ENCODE data around the gene ELANE.

ELANE gene

DNA sequence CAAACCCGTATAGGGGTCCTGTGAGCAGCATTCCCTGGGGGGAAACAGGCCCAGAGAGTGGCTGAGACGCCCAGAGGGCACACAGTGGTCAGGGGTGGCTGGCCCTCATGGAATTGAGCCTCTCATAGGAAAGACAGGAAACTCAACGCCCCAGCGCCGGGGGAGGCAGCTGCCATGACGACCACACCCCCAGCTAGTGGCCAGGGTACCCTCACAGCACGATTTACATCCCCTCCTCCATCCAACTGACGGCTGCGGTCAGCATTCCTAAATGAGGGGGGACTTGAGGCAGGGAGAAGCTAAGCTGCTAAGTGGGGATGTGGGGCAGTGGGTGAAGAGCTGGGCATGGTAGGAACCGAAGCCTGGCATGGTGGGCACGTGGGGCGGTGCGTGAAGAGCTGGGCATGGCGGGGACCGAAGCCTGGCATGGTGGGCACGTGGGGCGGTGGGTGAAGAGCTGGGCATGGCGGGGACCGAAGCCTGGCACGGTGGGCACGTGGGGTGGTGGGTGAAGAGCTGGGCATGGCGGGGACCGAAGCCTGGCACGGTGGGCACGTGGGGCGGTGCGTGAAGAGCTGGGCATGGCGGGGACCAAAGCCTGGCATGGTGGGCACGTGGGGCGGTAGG is 30.9 kb downstream of the ELANE start:
- Histone ChIP-seq H2AFZ (ENCODE audit: insufficient read depth, low read length, poor library complexity) (no peak overlapping the region), H3K27me3 (ENCODE audit: insufficient read depth, low read length) (no peaks in the 10 kb centered on the region), H3K4me3 (ENCODE audit: low read depth, low read length) (no peak overlapping the region), H4K12ac (ENCODE audit: low read depth, low read length) (no peak overlapping the region), H4K91ac (ENCODE audit: low read depth, low read length) (no peak overlapping the region), H2BK5ac (ENCODE audit: low read depth, low read length, poor library complexity) (no peak overlapping the region), H3K27ac (ENCODE audit: low read depth, low read length) (no peak overlapping the region), H3K4me1 (ENCODE audit: control insufficient read depth in 1 of 2, insufficient read depth in 2 of 2, low read length in 2 of 2) (peaks cover 21 to 27% of the 10 kb centered on the region in 2 experiments), H3K4me2 (ENCODE audit: low read length) (no peak overlapping the region), H3K36me3 (ENCODE audit: control insufficient read depth in 1 of 2, insufficient read depth in 2 of 2, low read length in 2 of 2) (peaks cover 54 to 62% of the 10 kb centered on the region in 2 experiments), H3K79me2 (ENCODE audit: control insufficient read depth, insufficient read depth, low read length, poor library complexity) (peaks cover 2% of the 10 kb centered on the region), H2BK120ac (ENCODE audit: insufficient read depth, low read length, poor library complexity) (no peak overlapping the region), H3K4ac (ENCODE audit: low read depth, low read length) (no peak overlapping the region), H3K9me3 (ENCODE audit: insufficient read depth, low read depth, low read length) (peaks cover 15% of the 10 kb centered on the region), H3K14ac (ENCODE audit: low read length) (no peak overlapping the region), H3K18ac (ENCODE audit: low read length) (no peak overlapping the region), H3K23ac (ENCODE audit: low read length) (no peak overlapping the region), H2AK5ac (ENCODE audit: low read length) (no peak overlapping the region), H3K79me1 (ENCODE audit: low read length) (peaks cover 8% of the 10 kb centered on the region), H3K9ac (ENCODE audit: low read length) (no peak overlapping the region), H2BK12ac (ENCODE audit: low read length) (no peak overlapping the region), H4K8ac (ENCODE audit: low read depth, low read length) (no peak overlapping the region)
- peak; percentile 99 for DNase-seq
- no CpG with 5 or more reads among the region's 30 CpGs for WGBS (ENCODE audit: extremely low coverage, insufficient coverage, insufficient read length)

DNA sequence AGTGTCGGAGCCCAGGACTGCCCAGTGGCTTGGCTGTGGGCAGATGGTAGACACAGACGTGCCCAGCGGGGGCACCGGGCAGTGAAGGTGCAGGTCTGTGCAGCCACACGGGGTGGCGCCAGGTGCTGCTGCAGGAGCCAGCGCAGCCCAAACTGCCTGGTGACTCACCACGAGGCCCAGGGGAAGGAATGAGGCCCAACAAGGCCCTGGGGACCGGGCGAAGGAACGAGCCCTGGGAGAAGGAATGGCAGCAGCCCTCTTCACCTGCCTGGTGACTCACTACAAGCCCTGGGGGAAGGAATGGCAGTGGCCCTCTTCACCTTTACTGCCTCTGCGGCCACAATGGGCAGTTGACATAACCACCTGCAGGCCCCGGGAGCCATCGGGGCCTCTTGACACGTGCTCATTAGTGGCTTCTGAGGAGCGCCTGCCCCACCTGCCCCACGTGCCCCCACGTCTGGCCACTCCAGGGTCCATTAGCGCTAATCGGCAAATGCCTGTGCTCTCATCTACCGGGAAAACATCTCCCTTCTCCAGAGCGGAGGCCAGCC is 31.6 kb downstream of the ELANE start:
- no peak overlapping the region for H3K14ac ChIP-seq (ENCODE audit: low read length)
- peak; percentile 100 for DNase-seq
- H2BK5ac ChIP-seq (ENCODE audit: low read depth, low read length, poor library complexity) = no peak overlapping the region
- no peak overlapping the region for H3K4me3 ChIP-seq (ENCODE audit: low read depth, low read length)
- H3K23ac ChIP-seq (ENCODE audit: low read length) = no peak overlapping the region
- H3K18ac ChIP-seq (ENCODE audit: low read length) = no peak overlapping the region
- H3K4ac ChIP-seq (ENCODE audit: low read depth, low read length) = no peak overlapping the region
- peaks cover 8% of the 10 kb centered on the region for H3K79me1 ChIP-seq (ENCODE audit: low read length)
- H2BK120ac ChIP-seq (ENCODE audit: insufficient read depth, low read length, poor library complexity) = no peak overlapping the region
- H3K36me3 ChIP-seq (ENCODE audit: control insufficient read depth in 1 of 2, insufficient read depth in 2 of 2, low read length in 2 of 2) = peaks cover 58 to 63% of the 10 kb centered on the region in 2 experiments
- peaks cover 21 to 27% of the 10 kb centered on the region in 2 experiments for H3K4me1 ChIP-seq (ENCODE audit: control insufficient read depth in 1 of 2, insufficient read depth in 2 of 2, low read length in 2 of 2)
- H3K79me2 ChIP-seq (ENCODE audit: control insufficient read depth, insufficient read depth, low read length, poor library complexity) = peaks cover 2% of the 10 kb centered on the region
- H2AFZ ChIP-seq (ENCODE audit: insufficient read depth, low read length, poor library complexity) = no peak overlapping the region
- peak overlapping the region; percentile 19 for H4K8ac ChIP-seq (ENCODE audit: low read depth, low read length)
- WGBS (ENCODE audit: extremely low coverage, insufficient coverage, insufficient read length) = no CpG with 5 or more reads among the region's 22 CpGs
- no peak overlapping the region for H4K91ac ChIP-seq (ENCODE audit: low read depth, low read length)
- H3K9ac ChIP-seq (ENCODE audit: low read length) = no peak overlapping the region
- peak overlapping the region; percentile 19 for H2BK12ac ChIP-seq (ENCODE audit: low read length)
- H4K12ac ChIP-seq (ENCODE audit: low read depth, low read length) = no peak overlapping the region
- H3K27ac ChIP-seq (ENCODE audit: low read depth, low read length) = peak overlapping the region; percentile 1
- no peaks in the 10 kb centered on the region for H3K27me3 ChIP-seq (ENCODE audit: insufficient read depth, low read length)
- no peak overlapping the region for H3K4me2 ChIP-seq (ENCODE audit: low read length)
- H2AK5ac ChIP-seq (ENCODE audit: low read length) = no peak overlapping the region
- H3K9me3 ChIP-seq (ENCODE audit: insufficient read depth, low read depth, low read length) = peaks cover 15% of the 10 kb centered on the region

DNA sequence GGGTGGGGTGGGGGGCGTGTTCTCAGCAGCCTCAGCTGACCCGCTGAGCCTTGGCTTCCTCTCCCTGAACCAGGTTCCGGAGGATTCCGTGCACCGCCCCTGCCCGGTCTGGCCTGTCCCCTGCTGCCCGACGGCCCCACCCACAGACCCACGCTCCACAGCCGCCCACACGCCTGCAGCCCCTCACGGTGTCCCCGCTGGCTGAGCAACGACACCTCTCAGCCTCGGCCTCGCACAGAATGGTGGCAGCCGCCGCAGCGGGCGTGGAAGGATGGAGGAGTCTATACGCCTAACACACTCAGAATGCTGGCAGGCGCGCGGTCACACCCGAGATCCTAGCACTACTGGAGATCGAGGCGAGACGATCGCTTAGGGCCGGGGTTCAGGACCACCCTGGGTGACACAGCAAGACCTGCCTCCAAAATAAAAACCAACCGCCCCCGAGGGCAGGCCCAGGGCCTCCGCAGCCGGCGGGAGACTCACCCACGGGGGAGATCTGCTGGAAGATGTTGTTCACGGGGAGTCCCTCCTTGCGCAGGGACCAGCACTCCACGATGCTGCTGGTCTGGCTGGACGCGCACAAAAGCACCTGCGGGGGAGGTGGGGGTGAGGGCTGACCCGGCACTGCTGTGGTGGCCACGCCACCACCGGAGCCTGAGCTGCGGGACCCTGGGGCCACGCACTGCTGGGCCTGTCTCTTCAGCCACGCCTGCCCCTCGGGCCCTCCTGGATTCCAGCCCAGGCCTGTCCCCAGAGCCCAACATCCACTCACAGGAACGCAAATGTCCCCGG is 32.5 kb downstream of the ELANE start:
- Histone ChIP-seq H3K18ac (ENCODE audit: low read length) (peak overlapping the region; percentile 4), H4K12ac (ENCODE audit: low read depth, low read length) (no peak overlapping the region)

DNA sequence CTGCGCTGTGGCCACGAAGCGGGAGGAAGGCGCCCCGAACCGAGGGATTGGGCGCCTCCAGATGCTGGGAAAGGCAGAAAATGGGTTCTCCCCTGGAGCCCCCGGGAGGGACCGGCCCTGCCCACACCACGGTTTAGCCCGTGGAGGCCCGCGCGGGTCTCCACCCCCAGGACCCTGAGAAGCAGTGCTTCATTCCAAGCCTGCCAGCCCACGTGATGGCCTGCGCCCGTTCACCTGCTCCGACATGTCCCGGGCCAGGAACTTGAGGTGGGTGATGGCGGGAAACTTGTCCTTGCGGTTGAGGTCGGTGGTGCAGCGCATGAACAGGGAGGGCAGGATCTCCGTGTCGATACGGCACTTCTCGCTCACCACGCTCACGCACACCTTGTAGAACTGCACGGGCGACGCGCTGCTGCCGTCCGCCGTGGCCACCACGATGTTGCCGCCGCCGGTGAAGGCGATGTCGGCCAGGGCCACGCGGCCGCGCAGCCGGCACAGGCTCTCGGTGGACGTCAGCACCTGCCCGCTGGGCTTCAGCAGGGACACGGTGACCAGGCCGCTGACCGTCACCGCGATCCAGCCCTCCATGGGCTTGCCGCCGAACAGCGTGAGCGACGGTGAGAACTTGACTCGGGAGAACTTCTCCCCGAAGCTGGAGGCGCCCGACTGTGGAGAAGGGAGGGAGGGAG is 33.6 kb downstream of the ELANE start:
- Histone ChIP-seq H3K14ac (ENCODE audit: low read length) (peak overlapping the region; percentile 30), H3K4me2 (ENCODE audit: low read length) (no peak overlapping the region), H3K4me1 (ENCODE audit: control insufficient read depth in 1 of 2, insufficient read depth in 2 of 2, low read length in 2 of 2) (peaks cover 21 to 27% of the 10 kb centered on the region in 2 experiments), H3K4me3 (ENCODE audit: low read depth, low read length) (no peak overlapping the region), H2BK12ac (ENCODE audit: low read length) (peak overlapping the region; percentile 4), H4K12ac (ENCODE audit: low read depth, low read length) (no peak overlapping the region), H3K9ac (ENCODE audit: low read length) (no peak overlapping the region), H2BK5ac (ENCODE audit: low read depth, low read length, poor library complexity) (no peak overlapping the region), H3K18ac (ENCODE audit: low read length) (peak overlapping the region; percentile 45), H3K27ac (ENCODE audit: low read depth, low read length) (no peak overlapping the region), H3K79me1 (ENCODE audit: low read length) (peaks cover 8% of the 10 kb centered on the region), H3K9me3 (ENCODE audit: insufficient read depth, low read depth, low read length) (peaks cover 15% of the 10 kb centered on the region), H3K27me3 (ENCODE audit: insufficient read depth, low read length) (no peaks in the 10 kb centered on the region), H2AK5ac (ENCODE audit: low read length) (peak overlapping the region; percentile 11), H3K36me3 (ENCODE audit: control insufficient read depth in 1 of 2, insufficient read depth in 2 of 2, low read length in 2 of 2) (peaks cover 65 to 67% of the 10 kb centered on the region in 2 experiments), H3K79me2 (ENCODE audit: control insufficient read depth, insufficient read depth, low read length, poor library complexity) (peaks cover 2% of the 10 kb centered on the region), H3K23ac (ENCODE audit: low read length) (no peak overlapping the region), H3K4ac (ENCODE audit: low read depth, low read length) (no peak overlapping the region), H4K8ac (ENCODE audit: low read depth, low read length) (no peak overlapping the region), H2BK120ac (ENCODE audit: insufficient read depth, low read length, poor library complexity) (peak overlapping the region; percentile 18), H4K91ac (ENCODE audit: low read depth, low read length) (peak overlapping the region; percentile 58), H2AFZ (ENCODE audit: insufficient read depth, low read length, poor library complexity) (no peak overlapping the region)
- peak in 1 of 2 donors; percentile 34 for DNase-seq
- whole genome bisulfite sequencing (ENCODE audit: extremely low coverage, insufficient coverage, insufficient read length) = no CpG with 5 or more reads among the region's 64 CpGs

More for the DNA sequence above, 32.5 kb downstream of the ELANE start:
- peaks cover 8% of the 10 kb centered on the region for H3K79me1 ChIP-seq (ENCODE audit: low read length)
- peak overlapping the region; percentile 23 for H2BK5ac ChIP-seq (ENCODE audit: low read depth, low read length, poor library complexity)
- no peaks in the 10 kb centered on the region for H3K27me3 ChIP-seq (ENCODE audit: insufficient read depth, low read length)
- H2AFZ ChIP-seq (ENCODE audit: insufficient read depth, low read length, poor library complexity) = no peak overlapping the region
- peaks cover 15% of the 10 kb centered on the region for H3K9me3 ChIP-seq (ENCODE audit: insufficient read depth, low read depth, low read length)
- peaks cover 21 to 27% of the 10 kb centered on the region in 2 experiments for H3K4me1 ChIP-seq (ENCODE audit: control insufficient read depth in 1 of 2, insufficient read depth in 2 of 2, low read length in 2 of 2)
- peak overlapping the region; percentile 15 for H2BK120ac ChIP-seq (ENCODE audit: insufficient read depth, low read length, poor library complexity)
- peak overlapping the region; percentile 16 for H3K4ac ChIP-seq (ENCODE audit: low read depth, low read length)
- peaks cover 2% of the 10 kb centered on the region for H3K79me2 ChIP-seq (ENCODE audit: control insufficient read depth, insufficient read depth, low read length, poor library complexity)
- H4K8ac ChIP-seq (ENCODE audit: low read depth, low read length) = peak overlapping the region; percentile 64
- no peak overlapping the region for H3K4me2 ChIP-seq (ENCODE audit: low read length)
- H3K9ac ChIP-seq (ENCODE audit: low read length) = no peak overlapping the region
- peak overlapping the region; percentile 34 for H2AK5ac ChIP-seq (ENCODE audit: low read length)
- H3K4me3 ChIP-seq (ENCODE audit: low read depth, low read length) = no peak overlapping the region
- peak; percentile 95 to 98 for DNase-seq
- peak overlapping the region; percentile 68 for H3K27ac ChIP-seq (ENCODE audit: low read depth, low read length)
- H4K91ac ChIP-seq (ENCODE audit: low read depth, low read length) = peak overlapping the region; percentile 81
- peak overlapping the region; percentile 59 for H2BK12ac ChIP-seq (ENCODE audit: low read length)
- H3K23ac ChIP-seq (ENCODE audit: low read length) = no peak overlapping the region
- peaks cover 64 to 65% of the 10 kb centered on the region in 2 experiments for H3K36me3 ChIP-seq (ENCODE audit: control insufficient read depth in 1 of 2, insufficient read depth in 2 of 2, low read length in 2 of 2)
- peak overlapping the region; percentile 19 for H3K14ac ChIP-seq (ENCODE audit: low read length)
- no CpG with 5 or more reads among the region's 51 CpGs for WGBS (ENCODE audit: extremely low coverage, insufficient coverage, insufficient read length)
